D721Med (cell line): ENCODE data around the gene MAPK6.
A peak's percentile ranks its signal among the peaks of the same experiment; 100 is the strongest.

Source experiments
- DNase-seq: peaks from one replicate; pipeline ENCODE4 v3.0.0; 2011; ENCODE audit warnings: low spot score; ENCODE audit not compliant: insufficient read length
- FAIRE-seq: peaks from 2 replicates; lab custom pipeline; 2011; peaks lifted over from hg19 to GRCh38; lab: Jason Lieb, UNC
- TF ChIP-seq, protein P1 (sequence below): IDR thresholded peaks from 2 replicates; pipeline ENCODE4 v1.5.1; 2012; ENCODE audit warnings: mild to moderate bottlenecking, control low read depth; ENCODE audit not compliant: insufficient read depth; ENCODE audit errors: missing control alignments

MAPK6 gene

GRCh38 chr15:52011711-52012144 is 7.3 kb upstream of the MAPK6 start:
- TF ChIP-seq, protein P1, sequence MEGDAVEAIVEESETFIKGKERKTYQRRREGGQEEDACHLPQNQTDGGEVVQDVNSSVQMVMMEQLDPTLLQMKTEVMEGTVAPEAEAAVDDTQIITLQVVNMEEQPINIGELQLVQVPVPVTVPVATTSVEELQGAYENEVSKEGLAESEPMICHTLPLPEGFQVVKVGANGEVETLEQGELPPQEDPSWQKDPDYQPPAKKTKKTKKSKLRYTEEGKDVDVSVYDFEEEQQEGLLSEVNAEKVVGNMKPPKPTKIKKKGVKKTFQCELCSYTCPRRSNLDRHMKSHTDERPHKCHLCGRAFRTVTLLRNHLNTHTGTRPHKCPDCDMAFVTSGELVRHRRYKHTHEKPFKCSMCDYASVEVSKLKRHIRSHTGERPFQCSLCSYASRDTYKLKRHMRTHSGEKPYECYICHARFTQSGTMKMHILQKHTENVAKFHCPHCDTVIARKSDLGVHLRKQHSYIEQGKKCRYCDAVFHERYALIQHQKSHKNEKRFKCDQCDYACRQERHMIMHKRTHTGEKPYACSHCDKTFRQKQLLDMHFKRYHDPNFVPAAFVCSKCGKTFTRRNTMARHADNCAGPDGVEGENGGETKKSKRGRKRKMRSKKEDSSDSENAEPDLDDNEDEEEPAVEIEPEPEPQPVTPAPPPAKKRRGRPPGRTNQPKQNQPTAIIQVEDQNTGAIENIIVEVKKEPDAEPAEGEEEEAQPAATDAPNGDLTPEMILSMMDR, result no peak
- DNase-seq (no peak), FAIRE-seq (no peak)

DNA sequence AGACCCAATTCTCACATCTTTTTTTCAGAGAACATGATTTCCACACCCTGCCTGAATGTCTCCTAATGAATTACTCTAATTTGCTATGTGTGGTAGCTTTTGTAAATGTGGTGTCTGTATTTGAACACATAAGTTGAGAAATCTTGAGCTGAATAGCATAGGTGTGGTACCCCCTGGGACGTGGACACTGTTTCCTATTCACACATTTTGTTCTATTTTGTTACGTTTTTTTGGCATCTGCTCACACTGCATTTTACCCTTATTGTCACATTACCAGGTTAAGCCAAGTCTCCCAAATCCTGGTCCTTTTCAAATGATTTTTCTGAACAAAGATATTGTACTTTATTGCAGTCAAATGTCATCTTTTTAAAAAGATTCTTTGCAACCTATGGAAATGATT is 6.8 kb upstream of the MAPK6 start:
- no peak for FAIRE-seq
- DNase-seq, result no peak
- TF ChIP-seq, protein P1, result no peak

- DNase-seq (no peak), FAIRE-seq (no peak)
- TF ChIP-seq, protein P1, result no peak
These were observed 5.7 kb upstream of the MAPK6 start for GRCh38 chr15:52013151-52013791.

DNA sequence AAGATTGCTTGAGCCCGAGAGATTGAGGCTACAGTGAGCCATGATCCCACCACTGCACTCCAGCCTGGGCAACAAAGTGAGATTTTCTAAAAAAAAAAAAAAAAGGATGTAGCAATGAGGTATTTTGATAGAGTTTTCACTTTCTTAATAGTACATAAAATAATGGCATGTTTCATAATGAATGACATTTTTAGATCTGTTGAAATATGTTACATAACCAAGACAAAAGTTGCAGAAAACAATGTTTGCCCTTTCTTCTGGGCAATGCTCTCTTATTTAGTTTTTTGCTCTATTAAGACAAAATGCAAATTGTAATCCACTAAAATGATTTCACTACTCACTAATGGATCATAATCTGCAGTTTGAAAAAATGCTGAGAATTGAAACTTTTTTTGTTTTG is 4.4 kb upstream of the MAPK6 start:
- TF ChIP-seq, protein P1, result no peak
- DNase-seq (no peak), FAIRE-seq (no peak)

DNA sequence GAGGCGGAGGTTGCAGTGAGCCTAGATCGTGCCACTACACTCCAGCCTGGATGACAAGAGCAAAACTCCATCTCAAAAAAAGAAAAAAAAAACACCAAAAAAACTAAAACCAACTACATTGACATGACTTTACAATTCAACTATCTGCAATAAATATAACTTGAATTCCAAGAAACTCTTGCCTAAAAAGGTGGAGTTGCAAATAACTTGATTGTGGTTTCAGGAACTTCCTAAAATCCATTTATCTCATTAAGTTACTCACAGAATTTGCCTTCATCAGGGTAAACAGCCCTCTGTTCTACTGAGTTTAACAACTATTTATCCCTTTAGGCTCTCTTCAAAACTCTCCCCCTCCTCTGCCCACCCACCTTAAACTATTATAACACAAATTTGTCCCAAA is 2.7 kb upstream of the MAPK6 start:
- TF ChIP-seq, protein P1, result no peak
- FAIRE-seq, result no peak
- DNase-seq, result no peak

DNA sequence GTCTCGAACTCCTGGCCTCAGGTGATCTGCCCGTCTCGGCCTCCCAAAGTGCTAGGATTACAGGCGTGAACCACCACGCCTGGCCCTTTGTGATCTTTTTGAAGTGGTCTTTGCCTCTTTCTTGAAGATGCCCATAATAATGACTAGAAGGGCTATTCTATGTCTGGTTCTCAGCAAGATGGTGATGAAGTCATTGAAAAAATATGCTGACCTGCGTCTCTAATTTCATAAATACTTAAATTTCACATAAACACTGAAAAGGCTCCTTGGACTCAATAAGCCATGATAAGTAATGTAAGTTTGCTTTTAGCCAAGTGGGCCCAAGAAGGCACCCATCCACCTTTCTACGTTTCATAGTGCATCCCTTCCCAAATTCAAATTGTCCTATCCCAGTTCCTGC is 775 bp upstream of the MAPK6 start:
- no peak for FAIRE-seq
- DNase-seq, result no peak
- TF ChIP-seq, protein P1, result no peak

DNA sequence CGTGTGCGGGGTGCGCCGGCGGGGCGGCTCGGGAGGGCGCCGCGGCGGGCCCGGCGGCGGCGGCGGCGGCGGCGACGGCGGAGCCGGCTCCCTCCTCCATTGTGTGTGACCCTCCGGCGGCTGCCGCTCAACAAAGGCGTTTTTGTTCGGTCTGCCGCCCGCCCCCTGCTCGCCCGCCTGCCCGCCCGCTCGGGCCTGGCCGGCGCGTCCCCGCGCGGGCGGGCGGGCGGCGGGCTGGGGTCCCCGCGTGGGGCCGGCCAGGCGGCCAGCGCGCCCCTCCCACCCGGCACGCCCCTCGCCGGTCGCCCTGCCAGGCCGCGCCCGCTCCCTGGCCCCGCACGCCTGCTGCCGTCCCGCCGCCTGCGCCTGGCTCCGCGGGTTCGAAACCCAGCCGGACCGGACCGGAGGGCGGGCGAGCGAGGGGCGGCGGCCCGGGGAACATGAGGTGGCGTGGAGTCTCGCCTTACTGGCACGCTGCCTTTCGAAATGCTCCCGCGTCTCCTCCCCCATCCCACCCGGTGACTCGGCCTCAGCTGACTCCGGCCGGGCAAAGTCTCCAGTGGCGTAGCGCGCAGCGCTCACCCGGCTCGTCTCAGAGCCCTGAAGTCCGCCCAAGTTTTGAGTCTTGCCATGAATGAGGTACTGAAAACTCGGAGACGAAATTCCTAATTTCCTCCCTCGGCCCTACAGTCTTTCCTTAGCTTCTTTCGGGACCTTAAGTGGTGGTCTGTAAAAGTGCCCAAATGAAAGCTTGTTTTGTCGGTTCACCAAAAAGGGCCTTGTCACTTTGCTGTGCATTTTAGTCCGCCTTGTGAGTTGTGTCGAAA is 588 bp downstream of the MAPK6 start:
- FAIRE-seq, result no peak

More for the DNA sequence above, 588 bp downstream of the MAPK6 start:
- peak; percentile 58 for DNase-seq
- TF ChIP-seq, protein P1, result no peak
